Mammary epithelial cell (primary cell): ENCODE results near the gene SLC10A1.

Experiments
- CTCF ChIP-seq, 2 donors: IDR thresholded peaks in 1 of 2; conservative IDR thresholded peaks in 1 of 2; 2 replicates each; pipeline ENCODE4 v1.5.1; 2011 to 2012; ENCODE audit warnings: inconsistent platforms in 2 of 2, low read length in 2 of 2, mild to moderate bottlenecking in 2 of 2, control low read depth in 1 of 2, low read depth in 1 of 2; ENCODE audit not compliant: insufficient read depth in 1 of 2; ENCODE audit errors: extremely low read depth in 1 of 2
- EZH2 ChIP-seq: IDR thresholded peaks from 2 replicates; pipeline ENCODE4 v1.6.1; 2012; ENCODE audit warnings: low read length, inconsistent platforms, borderline replicate concordance

- no peak for TF ChIP-seq EZH2
- TF ChIP-seq CTCF (conservative IDR thresholded peaks at IDR 0.05 in 1 of 2, IDR thresholded peaks at IDR 0.05 in 1 of 2; ENCODE audit: extremely low read depth in 1 of 2, insufficient read depth in 1 of 2, low read depth in 1 of 2, low read length in 2 of 2), result no peak
These were observed 29.6 kb downstream of the SLC10A1 start for GRCh38 chr14:69767369-69767999.
